ENCODE data around the gene FREM2. TPM values are rescaled to one million over a fixed set of nuclear protein-coding genes. Genes with fewer than 3 reads are reported as not detected.

The FREM2 gene
- total RNA-seq, 1 experiment from 2014 or later = 0.04 TPM

DNA sequence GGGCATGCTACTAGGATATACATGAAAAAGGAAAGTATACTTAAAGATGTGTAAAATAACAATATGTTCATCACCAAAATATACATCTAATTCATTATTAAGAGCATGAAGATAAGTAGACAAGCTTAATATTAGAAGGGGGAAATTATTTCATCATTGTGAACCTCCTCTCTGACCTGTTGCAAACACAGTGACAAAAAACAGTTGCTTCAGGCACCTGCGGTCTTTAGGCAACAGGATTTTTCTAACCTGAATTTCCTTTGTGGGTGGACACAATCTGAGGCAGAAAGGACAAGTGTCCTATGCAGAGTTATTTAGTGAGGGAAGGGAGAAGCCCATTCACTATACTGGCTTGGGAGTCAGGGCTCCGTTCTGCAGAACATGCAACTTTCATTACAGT, 6.3 kb downstream of the FREM2 start:
- ChIA-PET CTCF (no interaction called here), POLR2A (ENCODE audit: unreplicated experiment) (no interaction called here)
- ATAC-seq = no peak
- H3K4me1 ChIP-seq (ENCODE audit: insufficient read depth, low read length) = no peaks in the 10 kb centered on the region
- TF ChIP-seq EZH2phosphoT487 (IDR thresholded peaks at IDR 0.05; ENCODE audit: borderline replicate concordance, low read length) = no peak
- DNase-seq = no peak
- H3F3A ChIP-seq (ENCODE audit: low read length, unreplicated experiment) = no peaks in the 10 kb centered on the region
- H3K9ac ChIP-seq (ENCODE audit: low read length) = no peak overlapping the region
- H3K36me3 ChIP-seq (ENCODE audit: low read depth, low read length) = no peaks in the 10 kb centered on the region
- no peak overlapping the region for H3K4me2 ChIP-seq (ENCODE audit: low read length)
- no peaks in the 10 kb centered on the region for H4K20me1 ChIP-seq (ENCODE audit: low read length)
- H3K79me2 ChIP-seq (ENCODE audit: low read length) = no peaks in the 10 kb centered on the region
- no peak overlapping the region for H3K27ac ChIP-seq (ENCODE audit: low read length)
- BruUV-seq (replicated peaks) = no TSS peak
- H3K9me2 ChIP-seq (replicated peaks; ENCODE audit: low read length) = no peaks in the 10 kb centered on the region
- H2AFZ ChIP-seq (ENCODE audit: low read length) = no peak overlapping the region
- H3K4me3 ChIP-seq (ENCODE audit: low read length) = no peak overlapping the region
- intact Hi-C loops (cut with micrococcal nuclease) = no loop called here
- peaks cover 19% of the 10 kb centered on the region; the same call in 1 of the 2 replicates for H3K27me3 ChIP-seq (ENCODE audit: low read length)
- no peaks in the 10 kb centered on the region for H3K9me3 ChIP-seq (ENCODE audit: low read length)

DNA sequence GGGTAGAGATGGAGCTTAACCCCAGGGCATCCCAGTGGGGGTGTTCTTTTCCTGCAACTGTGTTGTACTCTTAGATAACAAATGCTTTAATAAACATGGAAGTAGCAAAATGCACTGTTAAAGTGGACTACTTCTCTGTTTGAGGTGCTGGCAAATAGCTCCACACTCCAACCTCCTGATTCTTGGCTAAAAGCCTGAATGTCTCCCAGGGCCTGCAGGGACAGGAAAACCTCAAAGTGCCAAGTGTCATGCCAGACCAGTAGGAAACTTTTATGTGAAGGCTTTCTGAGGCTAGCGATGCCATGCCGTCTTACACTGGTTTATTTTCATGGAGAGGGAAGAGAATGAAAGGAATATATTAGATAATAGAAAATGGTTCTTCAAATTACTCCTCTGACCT, 6.8 kb downstream of the FREM2 start:
- Histone ChIP-seq H3K4me2 (ENCODE audit: low read length) (no peak overlapping the region), H3F3A (ENCODE audit: low read length, unreplicated experiment) (no peaks in the 10 kb centered on the region), H3K9ac (ENCODE audit: low read length) (no peak overlapping the region), H3K9me2 (replicated peaks; ENCODE audit: low read length) (no peaks in the 10 kb centered on the region), H3K36me3 (ENCODE audit: low read depth, low read length) (no peaks in the 10 kb centered on the region), H3K4me1 (ENCODE audit: insufficient read depth, low read length) (no peaks in the 10 kb centered on the region), H3K79me2 (ENCODE audit: low read length) (no peaks in the 10 kb centered on the region), H3K9me3 (ENCODE audit: low read length) (no peaks in the 10 kb centered on the region), H4K20me1 (ENCODE audit: low read length) (no peaks in the 10 kb centered on the region), H3K27me3 (ENCODE audit: low read length) (peaks cover 16% of the 10 kb centered on the region; the same call in 1 of the 2 replicates), H3K27ac (ENCODE audit: low read length) (no peak overlapping the region), H2AFZ (ENCODE audit: low read length) (no peak overlapping the region), H3K4me3 (ENCODE audit: low read length) (no peak overlapping the region)
- CTCF ChIA-PET = no interaction called here
- TF ChIP-seq, protein P1, sequence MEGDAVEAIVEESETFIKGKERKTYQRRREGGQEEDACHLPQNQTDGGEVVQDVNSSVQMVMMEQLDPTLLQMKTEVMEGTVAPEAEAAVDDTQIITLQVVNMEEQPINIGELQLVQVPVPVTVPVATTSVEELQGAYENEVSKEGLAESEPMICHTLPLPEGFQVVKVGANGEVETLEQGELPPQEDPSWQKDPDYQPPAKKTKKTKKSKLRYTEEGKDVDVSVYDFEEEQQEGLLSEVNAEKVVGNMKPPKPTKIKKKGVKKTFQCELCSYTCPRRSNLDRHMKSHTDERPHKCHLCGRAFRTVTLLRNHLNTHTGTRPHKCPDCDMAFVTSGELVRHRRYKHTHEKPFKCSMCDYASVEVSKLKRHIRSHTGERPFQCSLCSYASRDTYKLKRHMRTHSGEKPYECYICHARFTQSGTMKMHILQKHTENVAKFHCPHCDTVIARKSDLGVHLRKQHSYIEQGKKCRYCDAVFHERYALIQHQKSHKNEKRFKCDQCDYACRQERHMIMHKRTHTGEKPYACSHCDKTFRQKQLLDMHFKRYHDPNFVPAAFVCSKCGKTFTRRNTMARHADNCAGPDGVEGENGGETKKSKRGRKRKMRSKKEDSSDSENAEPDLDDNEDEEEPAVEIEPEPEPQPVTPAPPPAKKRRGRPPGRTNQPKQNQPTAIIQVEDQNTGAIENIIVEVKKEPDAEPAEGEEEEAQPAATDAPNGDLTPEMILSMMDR (conservative IDR thresholded peaks at IDR 0.05; ENCODE audit: low read depth, low read length) = no peak
- TF ChIP-seq EZH2 (IDR thresholded peaks at IDR 0.05; ENCODE audit: low read length, unreplicated experiment) (no peak), EZH2phosphoT487 (IDR thresholded peaks at IDR 0.05; ENCODE audit: borderline replicate concordance, low read length) (no peak)
- POLR2A ChIA-PET (ENCODE audit: unreplicated experiment) = no interaction called here
- intact Hi-C loops (cut with micrococcal nuclease) = no loop called here
- ATAC-seq (no peak), DNase-seq (no peak)
- BruUV-seq (replicated peaks) = no TSS peak

DNA sequence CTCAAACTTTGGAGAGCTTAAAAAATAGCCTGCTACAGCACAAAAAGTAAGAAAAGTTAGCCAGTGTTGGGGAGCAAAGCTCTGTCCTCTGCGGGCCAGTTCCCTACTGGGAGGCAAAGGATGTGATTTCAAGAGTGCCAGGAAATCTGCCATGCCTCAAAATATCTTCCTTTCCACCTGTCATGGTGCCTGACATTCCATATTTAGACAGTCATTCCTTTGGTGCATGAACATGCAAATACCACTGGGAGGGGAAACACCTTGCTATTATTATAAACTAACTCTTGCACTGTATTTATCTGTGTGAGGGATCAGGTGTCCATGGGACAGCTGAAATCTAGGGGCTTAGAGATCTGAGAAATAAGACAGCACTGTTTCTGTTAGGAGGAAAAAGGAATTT, 10.3 kb downstream of the FREM2 start:
- H3K27ac ChIP-seq (ENCODE audit: low read length) = no peak overlapping the region
- no peaks in the 10 kb centered on the region for H4K20me1 ChIP-seq (ENCODE audit: low read length)
- H3K4me2 ChIP-seq (ENCODE audit: low read length) = no peak overlapping the region
- no peaks in the 10 kb centered on the region for H3K9me3 ChIP-seq (ENCODE audit: low read length)
- no peak overlapping the region for H2AFZ ChIP-seq (ENCODE audit: low read length)
- no peaks in the 10 kb centered on the region for H3K9me2 ChIP-seq (replicated peaks; ENCODE audit: low read length)
- intact Hi-C loops (cut with micrococcal nuclease) = no loop called here
- ChIA-PET POLR2A (ENCODE audit: unreplicated experiment) (no interaction called here), CTCF (no interaction called here)
- no TSS peak for BruUV-seq (replicated peaks)
- no peak overlapping the region for H3K4me3 ChIP-seq (ENCODE audit: low read length)
- no peaks in the 10 kb centered on the region for H3K4me1 ChIP-seq (ENCODE audit: insufficient read depth, low read length)
- TF ChIP-seq EZH2 (IDR thresholded peaks at IDR 0.05; ENCODE audit: low read length, unreplicated experiment) = no peak
- TF ChIP-seq, protein P1 (conservative IDR thresholded peaks at IDR 0.05; ENCODE audit: low read depth, low read length) = no peak
- no peak for TF ChIP-seq EZH2phosphoT487 (IDR thresholded peaks at IDR 0.05; ENCODE audit: borderline replicate concordance, low read length)
- ATAC-seq = no peak
- H3K27me3 ChIP-seq (ENCODE audit: low read length) = peaks cover 18% of the 10 kb centered on the region; the same call in 1 of the 2 replicates
- DNase-seq = no peak
- no peak overlapping the region for H3K9ac ChIP-seq (ENCODE audit: low read length)
- H3K36me3 ChIP-seq (ENCODE audit: low read depth, low read length) = no peaks in the 10 kb centered on the region
- H3F3A ChIP-seq (ENCODE audit: low read length, unreplicated experiment) = no peaks in the 10 kb centered on the region
- no peaks in the 10 kb centered on the region for H3K79me2 ChIP-seq (ENCODE audit: low read length)

All from PC-3 (cell line).